Loucy (cell line): ENCODE measurements around the gene PTGES2.

Experiments used
- H2AFZ ChIP-seq: fragments of 200-600 bp; sonication (generic); 2 replicates; pipeline ENCODE4 v1.6.0; 2016; ENCODE audit warnings: antibody characterized with exemption, mild to moderate bottlenecking, low read length, moderate library complexity
- H3F3A ChIP-seq: fragments of 200-600 bp; 2 replicates; pipeline ENCODE4 v1.6.0; 2016; ENCODE audit warnings: antibody characterized with exemption, low read depth, mild to moderate bottlenecking
- H3K27me3 ChIP-seq: fragments of 200-600 bp; sonication (generic); 2 replicates; pipeline ENCODE4 v1.6.1; 2014; ENCODE audit warnings: low read length, mild to moderate bottlenecking; ENCODE audit not compliant: insufficient read depth, poor library complexity, severe bottlenecking
- H3K36me3 ChIP-seq: fragments of 200-600 bp; sonication (generic); 2 replicates; pipeline ENCODE4 v1.6.1; 2016; ENCODE audit warnings: low read length; ENCODE audit not compliant: insufficient read depth
- H3K4me1 ChIP-seq: fragments of 200-600 bp; sonication (generic); 2 replicates; pipeline ENCODE4 v1.5.1; 2014; ENCODE audit warnings: low read length, mild to moderate bottlenecking; ENCODE audit not compliant: insufficient read depth, poor library complexity, severe bottlenecking
- H3K4me2 ChIP-seq: fragments of 200-600 bp; sonication (generic); 2 replicates; pipeline ENCODE4 v1.6.0; 2014; ENCODE audit warnings: antibody characterized with exemption, low read length, low read depth, mild to moderate bottlenecking; ENCODE audit not compliant: poor library complexity, severe bottlenecking
- H3K4me3 ChIP-seq: fragments of 200-600 bp; sonication (generic); 2 replicates; pipeline ENCODE4 v1.5.1; 2014; ENCODE audit warnings: low read length, mild to moderate bottlenecking, mixed read lengths; ENCODE audit not compliant: poor library complexity, severe bottlenecking
- H3K79me2 ChIP-seq: fragments of 200-600 bp; sonication (generic); 2 replicates; pipeline ENCODE4 v1.6.1; 2014; ENCODE audit warnings: low read length; ENCODE audit not compliant: insufficient read depth
- H3K9ac ChIP-seq: fragments of 200-600 bp; sonication (generic); 2 replicates; pipeline ENCODE4 v1.6.0; 2014; ENCODE audit warnings: mild to moderate bottlenecking, low read depth, low read length, moderate library complexity; ENCODE audit not compliant: poor library complexity, severe bottlenecking
- H3K9me2 ChIP-seq: fragments of 200-600 bp; sonication (generic); replicated peaks from 2 replicates; pipeline ENCODE4 v1.6.1; 2016; ENCODE audit warnings: low read depth, low read length, mixed read lengths
- H3K9me3 ChIP-seq: fragments of 200-600 bp; sonication (generic); 2 replicates; pipeline ENCODE4 v1.6.1; 2014; ENCODE audit warnings: mild to moderate bottlenecking, antibody characterized with exemption, low read length, low read depth; ENCODE audit not compliant: insufficient read depth
- H4K20me1 ChIP-seq: fragments of 200-600 bp; sonication (generic); 2 replicates; pipeline ENCODE4 v1.6.0; 2014; ENCODE audit warnings: antibody characterized with exemption, low read length, mild to moderate bottlenecking; ENCODE audit not compliant: insufficient read depth, poor library complexity, severe bottlenecking
- CTCF ChIP-seq: fragments of 200-600 bp; sonication (generic); conservative IDR thresholded peaks from 2 replicates; pipeline ENCODE4 v1.5.1; 2014; ENCODE audit warnings: mild to moderate bottlenecking, antibody characterized with exemption, low read length
- EZH2phosphoT487 ChIP-seq: fragments of 200-600 bp; IDR thresholded peaks from 2 replicates; pipeline ENCODE4 v1.6.1; 2018; ENCODE audit warnings: antibody characterized with exemption, mild to moderate bottlenecking, moderate library complexity, borderline replicate concordance

Gene PTGES2

GRCh38 chr9:128127568-128127989, at the start of gene PTGES2:
PTGES2 (minus strand) TSS chr9:128127729; CDS start chr9:128127717, 12 bp downstream.
- Histone ChIP-seq H3K79me2 (peaks cover 32% of the 10 kb centered on the region), H3K9me2 (no peaks in the 10 kb centered on the region), H3K4me3 (peak within 1 kb of the TSS; percentile 83), H3K27me3 (no peaks in the 10 kb centered on the region), H3K9ac (peak within 1 kb of the TSS; percentile 78), H2AFZ (peak within 1 kb of the TSS; percentile 99), H3K4me1 (peaks cover 22% of the 10 kb centered on the region), H3K9me3 (no peaks in the 10 kb centered on the region), H3F3A (no peaks in the 10 kb centered on the region), H3K36me3 (peaks cover 3% of the 10 kb centered on the region; the same call in 1 of the 2 replicates), H3K4me2 (peak within 1 kb of the TSS; percentile 92), H4K20me1 (peaks cover 10% of the 10 kb centered on the region)
- TF ChIP-seq EZH2phosphoT487 (no peak), CTCF (no peak)

DNA sequence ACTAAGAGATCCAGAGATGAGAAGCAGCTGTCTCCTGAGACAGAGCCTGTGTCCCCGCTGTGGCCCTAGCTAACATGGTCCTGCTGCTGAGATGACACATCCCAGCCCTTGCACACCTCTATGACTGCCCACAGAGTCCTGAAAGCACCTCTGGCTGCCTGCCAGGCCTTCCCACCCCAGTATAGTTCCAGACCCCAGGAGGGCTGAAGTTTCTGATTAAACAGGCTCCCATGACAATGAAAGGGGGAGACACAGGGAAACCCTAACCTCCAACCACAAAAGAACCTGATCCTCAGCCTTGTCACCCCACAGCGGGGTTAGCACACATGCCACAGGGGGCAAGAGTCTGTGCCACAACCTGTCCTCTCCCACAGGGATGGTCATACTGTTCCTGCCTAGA, 48.2 kb upstream of the PTGES2 start:
- H3K4me1 ChIP-seq, result no peaks in the 10 kb centered on the region
- H3K36me3 ChIP-seq, result peaks cover 42% of the 10 kb centered on the region; the same call in 1 of the 2 replicates
- H3K27me3 ChIP-seq, result no peaks in the 10 kb centered on the region
- no peaks in the 10 kb centered on the region for H4K20me1 ChIP-seq
- no peaks in the 10 kb centered on the region for H3F3A ChIP-seq
- no peak overlapping the region for H3K4me2 ChIP-seq
- TF ChIP-seq EZH2phosphoT487 (no peak), CTCF (no peak)
- no peak overlapping the region for H3K9ac ChIP-seq
- no peak overlapping the region for H3K4me3 ChIP-seq
- H3K9me2 ChIP-seq, result no peaks in the 10 kb centered on the region
- H3K9me3 ChIP-seq, result no peaks in the 10 kb centered on the region
- H3K79me2 ChIP-seq, result no peaks in the 10 kb centered on the region
- H2AFZ ChIP-seq, result no peak overlapping the region

DNA sequence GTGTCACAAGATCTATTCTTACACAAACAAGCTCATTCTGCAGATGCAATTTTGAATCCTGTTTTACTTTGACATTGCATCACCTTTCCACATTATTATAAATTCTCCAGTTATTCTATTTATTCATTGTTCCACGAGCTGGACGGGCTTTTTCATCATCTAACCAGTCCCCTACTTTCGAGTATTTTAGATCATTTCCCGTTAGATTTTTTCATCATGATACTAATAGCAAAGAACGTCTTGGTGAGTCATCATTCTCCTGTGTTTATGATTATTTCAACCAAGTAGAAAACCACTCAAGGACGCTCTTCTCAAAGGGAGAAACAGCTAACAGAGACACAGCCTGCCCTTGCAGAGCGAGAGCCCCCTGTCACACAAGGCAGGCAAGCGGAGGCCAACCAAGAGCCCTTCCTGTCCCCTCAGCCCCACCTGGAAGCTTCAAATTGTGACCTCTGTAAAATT, 47.6 kb upstream of the PTGES2 start:
- Histone ChIP-seq H2AFZ (no peak overlapping the region), H3K27me3 (no peaks in the 10 kb centered on the region), H3K4me1 (no peaks in the 10 kb centered on the region), H3K4me2 (no peak overlapping the region), H4K20me1 (no peaks in the 10 kb centered on the region), H3K4me3 (no peak overlapping the region), H3K9me2 (no peaks in the 10 kb centered on the region), H3K36me3 (peaks cover 39% of the 10 kb centered on the region; the same call in 1 of the 2 replicates), H3F3A (no peaks in the 10 kb centered on the region), H3K79me2 (no peaks in the 10 kb centered on the region), H3K9me3 (no peaks in the 10 kb centered on the region), H3K9ac (no peak overlapping the region)
- no peak for TF ChIP-seq EZH2phosphoT487
- no peak for TF ChIP-seq CTCF
